Testis (tissue), 3 donors: ENCODE measurements around the gene MECR. TPM values are rescaled to one million over a fixed set of nuclear protein-coding genes. Genes with fewer than 3 reads are reported as not detected.

Source experiments
- DNase-seq: peaks from one replicate; pipeline ENCODE4 v3.0.0-alpha.2; 2019
- H3K27ac ChIP-seq, 2 donors: fragments of 200-600 bp; sonication (generic); one replicate each; pipeline ENCODE4 v1.5.1; 2019
- H3K27me3 ChIP-seq: fragments of 200-600 bp; sonication (generic); one replicate; pipeline ENCODE4 v1.5.1; 2019
- H3K36me3 ChIP-seq: fragments of 200-600 bp; sonication (generic); one replicate; pipeline ENCODE4 v1.5.1; 2017; ENCODE audit warnings: low read depth; ENCODE audit errors: missing control alignments
- H3K4me1 ChIP-seq: fragments of 200-600 bp; sonication (generic); one replicate; pipeline ENCODE4 v1.5.1; 2019
- H3K4me3 ChIP-seq, 2 donors: fragments of 200-600 bp; sonication (generic); one replicate each; pipeline ENCODE4 v1.5.1; 2017 to 2019
- H3K9me3 ChIP-seq: fragments of 200-600 bp; sonication (generic); one replicate; pipeline ENCODE4 v1.5.1; 2017
- CTCF ChIP-seq, 3 experiments: fragments of 450-650 bp in 2 of 3; fragments of 200-600 bp in 1 of 3; sonication (generic) in 1 of 3; IDR thresholded peaks; one replicate each; pipeline ENCODE4 v1.5.1; 2016 to 2019; ENCODE audit warnings: antibody characterized with exemption in 3 of 3, mild to moderate bottlenecking in 2 of 3, moderate library complexity in 1 of 3
- POLR2A ChIP-seq: fragments of 450-650 bp; IDR thresholded peaks from one replicate; pipeline ENCODE4 v1.6.1; 2017; ENCODE audit warnings: antibody characterized with exemption, mild to moderate bottlenecking, moderate library complexity
- WGBS, 2 donors: methylation state at CpG; one replicate each; pipeline ENCODE4 v1.1.5; 2018; 5-methylcytosine and 5-hydroxymethylcytosine counted together
- intact Hi-C: fragments of 100-400 bp; cut with DNase I; formaldehyde crosslinking; loops from one replicate; pipeline ENCODE4 v1.15.1; 2023; ENCODE audit warnings: low total_unique reads
- polyA plus RNA-seq: library from polyadenylated mRNA; stranded (reverse); fragments of 350-450 nt; fragmentation: Illumina TruSeq; extraction: RNeasy Lipid Tissue Mini Kit (QIAGEN cat#74804); gene quantifications from one replicate; pipeline ENCODE4 v1.2.3, GENCODE V29; 2014; ENCODE audit warnings: low read depth, low replicate concordance; ENCODE audit not compliant: insufficient read depth
- total RNA-seq, 2 donors: library from RNA; depleted of rRNA; stranded (reverse); fragments of >200 nt; gene quantifications; one replicate each; pipeline ENCODE4 v1.2.3, GENCODE V29; 2016

Gene MECR
- total and polyA plus RNA-seq, 3 donors from 2014 or later, result 33.7 to 38.9 (median 37.3) TPM

GRCh38 chr1:29197993-29198392 is 32.7 kb downstream of the MECR start:
- Histone ChIP-seq H3K4me3 (no peak overlapping the region), H3K27me3 (no peaks in the 10 kb centered on the region), H3K9me3 (no peaks in the 10 kb centered on the region), H3K36me3 (no peaks in the 10 kb centered on the region), H3K27ac (no peak overlapping the region), H3K4me1 (no peaks in the 10 kb centered on the region)
- intact Hi-C loops, result no loop called here
- TF ChIP-seq POLR2A (no peak), CTCF (IDR thresholded peaks at IDR 0.05) (no peak)
- DNase-seq, result no peak
- WGBS, 2 donors, result 92 to 97% methylated on average over 9 to 12 of the region's 12 CpGs

- no peaks in the 10 kb centered on the region for H3K27me3 ChIP-seq
- H3K4me1 ChIP-seq, result no peaks in the 10 kb centered on the region
- intact Hi-C loops, result no loop called here
- no peaks in the 10 kb centered on the region for H3K9me3 ChIP-seq
- WGBS, 2 donors, result 96 to 98% methylated on average over 2 of the region's 2 CpGs
- TF ChIP-seq CTCF (IDR thresholded peaks at IDR 0.05) (peak in 2 of 3 experiments; percentile 11 to 15), POLR2A (no peak)
- DNase-seq, result peak; percentile 58
- H3K36me3 ChIP-seq, result no peaks in the 10 kb centered on the region
- H3K27ac ChIP-seq, result no peak overlapping the region
- H3K4me3 ChIP-seq, result no peak overlapping the region
Measured at GRCh38 chr1:29197590-29197924, 33.2 kb downstream of the MECR start.

- no peak for TF ChIP-seq CTCF (IDR thresholded peaks at IDR 0.05)
- 73 to 78% methylated on average over 5 to 7 of the region's 7 CpGs for WGBS, 2 donors
- Histone ChIP-seq H3K9me3 (no peaks in the 10 kb centered on the region), H3K36me3 (no peaks in the 10 kb centered on the region), H3K4me1 (no peaks in the 10 kb centered on the region), H3K27me3 (no peaks in the 10 kb centered on the region), H3K27ac (no peak overlapping the region), H3K4me3 (no peak overlapping the region)
- DNase-seq, result no peak
- intact Hi-C loops, result no loop called here
Measured at GRCh38 chr1:29196863-29197589, 33.7 kb downstream of the MECR start.

GRCh38 chr1:29195881-29196291 is 34.8 kb downstream of the MECR start:
- no peak for DNase-seq
- 81 to 90% methylated on average over 4 to 8 of the region's 8 CpGs for WGBS, 2 donors

More at GRCh38 chr1:29195881-29196291, 34.8 kb downstream of the MECR start:
- H3K9me3 ChIP-seq, result no peaks in the 10 kb centered on the region
- no peak overlapping the region for H3K27ac ChIP-seq
- no peaks in the 10 kb centered on the region for H3K36me3 ChIP-seq
- no peak for TF ChIP-seq POLR2A
- no peak for TF ChIP-seq CTCF (IDR thresholded peaks at IDR 0.05)
- H3K27me3 ChIP-seq, result no peaks in the 10 kb centered on the region
- intact Hi-C loops, result no loop called here
- no peaks in the 10 kb centered on the region for H3K4me1 ChIP-seq
- no peak overlapping the region for H3K4me3 ChIP-seq
